Glomerular endothelial cell (primary cell): ENCODE measurements around the gene COMMD3. TPM values are rescaled to one million over a fixed set of nuclear protein-coding genes. Genes with fewer than 3 reads are reported as not detected.
"Not testable (repeated sequence)": the region's sequence is repeated elsewhere in the genome, so short reads cannot be mapped to it uniquely, and the experiment has no call there.

Experiments used
- DNase-seq: peaks from one replicate; pipeline ENCODE4 v3.0.0-alpha.2; 2011; ENCODE audit warnings: low read depth, low spot score; ENCODE audit errors: extremely low read depth
- total RNA-seq: library from RNA; depleted of rRNA; stranded (reverse); fragments of >200 nt; gene quantifications from 2 replicates; pipeline ENCODE4 v1.2.3, GENCODE V29; 2015

COMMD3 gene
- total RNA-seq, 1 donor from 2014 or later, result 46.3 TPM

GRCh38 chr10:22338185-22338900 lies 22.2 kb downstream of the COMMD3 start:
- no peak for DNase-seq

GRCh38 chr10:22338931-22339330 lies 22.7 kb downstream of the COMMD3 start:
- no peak for DNase-seq

- no peak for DNase-seq
Measured at GRCh38 chr10:22339761-22340328, 23.7 kb downstream of the COMMD3 start.

- DNase-seq, result no peak
Measured at GRCh38 chr10:22340329-22341189, 24.4 kb downstream of the COMMD3 start.

GRCh38 chr10:22341190-22341925 lies 25.2 kb downstream of the COMMD3 start:
- DNase-seq, result no peak

DNA sequence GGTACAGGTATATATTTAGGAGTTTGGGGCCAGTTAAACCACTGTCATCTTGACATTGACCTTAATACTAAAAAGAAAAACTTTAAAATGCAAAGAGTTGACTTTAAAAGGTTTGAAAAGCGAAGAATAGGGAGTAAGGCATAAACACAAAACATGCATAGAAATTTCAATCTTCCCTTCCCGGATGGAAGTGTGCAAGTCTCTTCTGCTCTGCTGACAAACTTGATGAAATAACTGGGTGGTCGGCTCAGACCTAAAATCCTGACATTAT lies 25.7 kb downstream of the COMMD3 start:
- DNase-seq, result no peak

GRCh38 chr10:22342421-22342820 lies 26.2 kb downstream of the COMMD3 start:
- no peak for DNase-seq

- DNase-seq, result no peak
Measured at GRCh38 chr10:22343731-22344130, 27.5 kb downstream of the COMMD3 start.

DNA sequence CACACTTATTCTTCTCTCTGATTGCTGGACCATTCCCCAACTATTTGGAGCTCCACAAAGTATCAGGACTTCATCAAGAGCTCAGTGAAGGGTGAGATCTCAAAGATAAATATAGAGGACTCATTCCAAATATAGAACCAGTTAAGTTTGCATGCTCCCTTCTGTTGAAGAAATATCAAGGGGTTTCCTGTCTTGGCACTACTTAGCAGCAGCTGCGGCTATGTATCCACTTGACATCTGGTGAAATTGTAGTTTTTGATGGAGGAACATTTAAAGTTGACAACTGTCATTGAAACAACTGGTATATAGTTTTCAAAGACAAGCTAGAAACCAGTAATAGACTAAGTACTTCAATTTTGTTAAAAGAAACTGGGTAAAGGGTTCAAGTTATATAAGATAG lies 28.1 kb downstream of the COMMD3 start:
- no peak for DNase-seq

DNA sequence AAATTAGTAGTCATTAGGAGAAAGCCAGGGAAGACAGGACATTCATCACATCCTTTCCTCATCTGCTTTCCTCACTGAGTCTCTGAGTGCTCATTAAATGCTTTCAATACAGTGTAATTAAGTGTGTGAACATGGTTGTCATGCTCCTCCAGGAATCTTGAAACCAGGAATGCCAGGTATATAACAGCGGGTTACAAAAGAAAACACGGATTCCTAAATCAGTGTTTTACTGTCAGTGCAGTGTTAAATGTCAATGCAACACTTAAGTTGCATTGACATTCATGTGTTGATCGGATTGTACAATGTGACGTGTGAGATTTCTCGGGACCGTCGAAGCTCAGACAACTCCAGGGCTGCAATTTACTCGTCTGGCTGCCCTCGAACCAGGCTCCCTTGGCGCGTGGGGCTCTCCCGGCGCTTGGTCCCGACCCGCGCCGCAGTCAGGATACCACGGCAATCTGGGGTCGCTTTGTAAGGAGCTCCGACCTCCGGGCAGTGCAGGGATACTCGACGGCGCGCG lies 28.7 kb downstream of the COMMD3 start:
- no peak for DNase-seq

GRCh38 chr10:22345301-22346095 lies 29.3 kb downstream of the COMMD3 start, which contains the start of gene SPAG6:
SPAG6 (plus strand) TSS chr10:22345496; CDS start chr10:22345612, 116 bp downstream.
- no peak for DNase-seq

DNA sequence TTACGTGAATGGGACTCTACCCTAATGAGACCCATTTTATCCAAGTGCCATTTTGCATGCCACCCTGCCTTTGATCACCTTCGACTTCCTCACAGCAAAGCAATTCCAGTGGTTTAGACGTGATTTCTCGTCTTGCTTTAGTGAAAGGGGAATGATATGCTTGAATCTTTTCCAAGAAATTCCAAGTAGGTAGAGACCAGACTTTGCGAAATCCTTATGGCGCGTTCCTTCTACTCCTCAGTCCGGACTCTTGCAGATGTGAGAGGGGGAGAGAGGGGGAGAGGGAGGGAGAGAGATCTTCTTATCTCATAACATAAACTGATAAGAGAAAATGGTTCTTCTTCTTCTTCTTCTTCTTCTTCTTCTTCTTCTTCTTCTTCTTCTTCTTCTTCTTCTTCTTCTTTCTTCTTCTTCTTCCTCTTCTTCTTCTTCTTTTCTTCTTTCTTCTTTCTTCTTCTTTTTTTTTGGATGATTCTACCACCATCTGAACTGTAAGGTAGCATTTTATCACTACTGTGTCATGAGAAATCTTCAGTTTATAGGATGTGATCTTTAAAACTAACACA lies 30.0 kb downstream of the COMMD3 start:
- DNase-seq, result no peak

GRCh38 chr10:22349755-22350154 lies 33.6 kb downstream of the COMMD3 start:
- no peak for DNase-seq

DNA sequence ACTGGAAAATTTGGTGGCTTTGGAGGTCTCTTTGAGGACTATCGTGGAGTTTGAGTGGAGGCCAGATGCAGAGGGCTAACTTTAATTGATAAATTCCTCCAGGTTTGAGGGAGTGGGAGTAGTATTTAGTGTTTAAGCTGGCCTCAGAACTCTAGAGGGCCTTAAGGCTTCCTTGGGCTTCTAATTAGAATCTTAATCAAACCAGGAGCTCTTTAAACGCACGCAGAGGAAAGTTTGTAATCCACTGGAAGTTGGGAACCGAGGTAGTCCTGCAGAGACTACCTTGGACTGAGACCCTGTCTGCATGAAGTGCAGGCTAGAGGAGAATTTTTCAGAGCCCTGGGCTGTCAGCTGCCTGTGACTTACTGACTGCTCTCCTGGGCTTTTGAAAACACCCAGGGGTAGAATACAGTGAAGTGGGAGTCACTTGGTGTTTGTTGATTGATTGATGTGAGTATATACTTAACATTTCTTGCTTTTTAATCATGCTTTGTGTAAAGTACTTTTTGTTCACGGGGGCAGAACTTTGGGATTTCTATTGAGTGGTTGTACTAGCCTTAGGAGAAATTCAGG lies 35.0 kb downstream of the COMMD3 start:
- DNase-seq, result no peak

DNA sequence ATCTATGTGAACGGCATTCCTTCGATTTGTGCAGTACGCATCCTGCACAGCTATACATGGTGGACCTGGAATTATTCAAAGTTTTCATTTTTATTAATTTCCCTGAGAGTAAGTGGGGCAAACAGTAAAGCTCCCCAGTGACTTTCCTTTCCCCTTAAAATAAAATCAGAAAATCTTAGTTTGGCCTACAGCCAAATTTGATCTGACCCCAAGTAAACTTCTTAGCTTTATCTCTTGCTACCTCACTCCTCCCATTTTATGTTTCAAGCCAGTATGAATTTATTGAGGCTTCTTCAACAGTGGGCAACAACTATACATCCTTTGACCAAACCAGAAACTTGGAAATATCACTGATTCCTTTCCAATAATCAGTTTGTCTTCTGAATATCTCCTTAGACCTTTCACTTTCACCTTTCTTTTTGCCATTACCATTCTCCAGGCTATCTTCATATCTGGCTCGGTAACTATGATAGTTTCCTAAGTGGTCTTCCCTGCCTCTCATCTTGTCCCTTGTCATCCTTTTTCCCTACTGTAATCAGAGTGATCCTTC lies 40.2 kb downstream of the COMMD3 start:
- no peak for DNase-seq

- DNase-seq, result not testable (repeated sequence)
Measured at GRCh38 chr10:22357770-22358169, 41.6 kb downstream of the COMMD3 start.

GRCh38 chr10:22363305-22363704 lies 47.1 kb downstream of the COMMD3 start:
- DNase-seq, result no peak

DNA sequence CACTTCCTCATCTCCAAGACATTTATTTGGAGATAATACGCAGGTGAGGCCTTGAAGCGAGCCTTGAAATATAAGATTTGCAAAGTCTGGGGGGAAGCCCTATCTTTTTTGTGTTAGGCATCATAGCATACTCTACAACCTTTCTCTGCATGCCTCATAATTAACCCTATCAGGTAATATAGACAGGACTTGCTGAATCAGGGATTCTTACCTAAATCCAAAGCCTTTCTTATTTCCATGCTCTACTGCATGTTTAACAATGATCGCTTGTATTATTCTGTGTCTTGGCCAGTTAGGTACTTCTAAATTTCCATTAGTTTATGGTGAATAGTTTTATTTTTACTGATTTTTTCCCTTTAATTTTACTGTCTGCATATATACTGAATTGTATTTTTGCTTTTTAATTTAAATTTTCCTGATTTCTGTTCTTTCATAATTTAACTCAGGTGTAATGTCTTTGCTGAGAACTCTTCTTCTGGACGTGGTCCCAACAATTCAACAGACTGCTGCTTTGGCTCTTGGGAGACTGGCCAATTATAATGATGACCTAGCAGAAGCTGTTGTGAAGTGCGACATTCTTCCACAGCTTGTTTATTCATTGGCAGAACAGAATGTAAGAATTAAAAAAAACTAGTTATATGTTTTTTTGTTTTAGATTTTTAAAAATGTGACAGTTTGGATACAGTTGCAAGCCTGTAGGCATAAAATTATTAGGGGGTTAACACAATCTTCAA lies 48.4 kb downstream of the COMMD3 start:
- DNase-seq, result no peak
